ENCODE results near the gene CHST14.

GRCh38 chr15:40468898-40469331 is 1.9 kb upstream of the CHST14 start:
- TF ChIP-seq CTCF (IDR thresholded peaks at IDR 0.05; ENCODE audit: low read length) (no peak), EZH2phosphoT487 (IDR thresholded peaks at IDR 0.05; ENCODE audit: low read length) (no peak)

Measured in MM.1S (cell line).